Stomach smooth muscle (tissue), 2 donors: ENCODE results near the gene RPL32.

Experiments
- H3K27ac ChIP-seq: one replicate; pipeline ENCODE4 v1.7.0; 2013; ENCODE audit warnings: mild to moderate bottlenecking, low read length, inconsistent platforms
- H3K27me3 ChIP-seq, 2 donors: one replicate each; pipeline ENCODE4 v1.7.0; 2013; ENCODE audit warnings: low read length in 2 of 2; ENCODE audit not compliant: insufficient read depth in 2 of 2, control insufficient read depth in 1 of 2
- H3K36me3 ChIP-seq, 2 donors: one replicate each; pipeline ENCODE4 v1.7.0; 2013; ENCODE audit warnings: low read length in 2 of 2; ENCODE audit not compliant: control insufficient read depth in 2 of 2, insufficient read depth in 2 of 2
- H3K4me1 ChIP-seq: one replicate; pipeline ENCODE4 v1.7.0; 2013; ENCODE audit warnings: low read length; ENCODE audit not compliant: control insufficient read depth, insufficient read depth
- H3K4me3 ChIP-seq, 2 donors: one replicate each; pipeline ENCODE4 v1.7.0; 2013; ENCODE audit warnings: low read length in 2 of 2
- H3K9ac ChIP-seq, 2 donors: one replicate each; pipeline ENCODE4 v1.7.0; 2013; ENCODE audit warnings: low read length in 2 of 2, mild to moderate bottlenecking in 1 of 2
- H3K9me3 ChIP-seq, 2 donors: one replicate each; pipeline ENCODE4 v1.7.0; 2013; ENCODE audit warnings: low read length in 2 of 2; ENCODE audit not compliant: control insufficient read depth in 2 of 2
- donor health status: healthy.
- donor health status: Pancreatic carcinoma.

RPL32 gene

GRCh38 chr3:12807601-12808359, 33.6 kb downstream of the RPL32 start:
- Histone ChIP-seq H3K27me3 (no peaks in the 10 kb centered on the region), H3K4me1 (peaks cover 21% of the 10 kb centered on the region), H3K9ac (no peak overlapping the region), H3K27ac (peak overlapping the region; percentile 24), H3K36me3 (peaks cover 30 to 31% of the 10 kb centered on the region in 2 donors), H3K9me3 (no peaks in the 10 kb centered on the region), H3K4me3 (no peak overlapping the region)

- Histone ChIP-seq H3K9me3 (no peaks in the 10 kb centered on the region), H3K9ac (no peak overlapping the region), H3K36me3 (peaks cover 29 to 31% of the 10 kb centered on the region in 2 donors), H3K4me3 (no peak overlapping the region), H3K4me1 (peaks cover 21% of the 10 kb centered on the region), H3K27me3 (no peaks in the 10 kb centered on the region), H3K27ac (no peak overlapping the region)
Measured at GRCh38 chr3:12807066-12807465, 34.3 kb downstream of the RPL32 start.

- Histone ChIP-seq H3K9ac (no peak overlapping the region), H3K4me3 (no peak overlapping the region), H3K4me1 (peaks cover 7% of the 10 kb centered on the region), H3K27me3 (no peaks in the 10 kb centered on the region), H3K36me3 (peaks cover 30 to 31% of the 10 kb centered on the region in 2 donors), H3K27ac (no peak overlapping the region), H3K9me3 (no peaks in the 10 kb centered on the region)
Measured at GRCh38 chr3:12803371-12803770, 38.0 kb downstream of the RPL32 start.

GRCh38 chr3:12799525-12800440, 41.6 kb downstream of the RPL32 start:
- Histone ChIP-seq H3K27ac (peak overlapping the region; percentile 18), H3K27me3 (no peaks in the 10 kb centered on the region), H3K36me3 (peaks cover 10 to 13% of the 10 kb centered on the region in 2 donors), H3K4me3 (no peak overlapping the region), H3K9ac (no peak overlapping the region), H3K4me1 (peaks cover 20% of the 10 kb centered on the region), H3K9me3 (no peaks in the 10 kb centered on the region)

- Histone ChIP-seq H3K36me3 (peaks cover 5 to 6% of the 10 kb centered on the region in 2 donors), H3K9me3 (no peaks in the 10 kb centered on the region), H3K9ac (no peak overlapping the region), H3K27me3 (no peaks in the 10 kb centered on the region), H3K4me1 (peaks cover 20% of the 10 kb centered on the region), H3K27ac (peak overlapping the region; percentile 11), H3K4me3 (peak overlapping the region in 1 of 2 donors; percentile 29)
Measured at GRCh38 chr3:12798559-12799179, 42.7 kb downstream of the RPL32 start.

- peaks cover 0 to 3% of the 10 kb centered on the region in 2 donors for H3K36me3 ChIP-seq
- peak overlapping the region in 1 of 2 donors; percentile 86 for H3K4me3 ChIP-seq
Measured at GRCh38 chr3:12797892-12798558, 43.3 kb downstream of the RPL32 start.

GRCh38 chr3:12797124-12797891, 44.1 kb downstream of the RPL32 start:
- H3K9ac ChIP-seq, result peak overlapping the region in 1 of 2 donors; percentile 40
- H3K27me3 ChIP-seq, result no peaks in the 10 kb centered on the region
- H3K4me1 ChIP-seq, result peaks cover 20% of the 10 kb centered on the region
- no peaks in the 10 kb centered on the region for H3K9me3 ChIP-seq
- H3K27ac ChIP-seq, result peak overlapping the region; percentile 79
- H3K4me3 ChIP-seq, result peak overlapping the region; percentile 67 to 86
- H3K36me3 ChIP-seq, result peaks cover 0 to 3% of the 10 kb centered on the region in 2 donors

More at GRCh38 chr3:12797892-12798558, 43.3 kb downstream of the RPL32 start:
- Histone ChIP-seq H3K27me3 (no peaks in the 10 kb centered on the region), H3K4me1 (peaks cover 20% of the 10 kb centered on the region), H3K27ac (peak overlapping the region; percentile 41), H3K9ac (no peak overlapping the region), H3K9me3 (no peaks in the 10 kb centered on the region)

- Histone ChIP-seq H3K36me3 (peaks cover 0 to 3% of the 10 kb centered on the region in 2 donors), H3K9me3 (no peaks in the 10 kb centered on the region), H3K4me1 (peaks cover 20% of the 10 kb centered on the region), H3K4me3 (peak within 1 kb of the TSS; percentile 67 to 86), H3K9ac (peak within 1 kb of the TSS; percentile 40 to 89), H3K27ac (peak within 1 kb of the TSS; percentile 79), H3K27me3 (no peaks in the 10 kb centered on the region)
Measured at GRCh38 chr3:12796171-12797123, 44.9 kb downstream of the RPL32 start, which contains the start of gene CAND2. TSS of gene CAND2 (plus strand) at chr3:12796680. CDS start at chr3:12796721, 41 bp downstream.

- H3K9ac ChIP-seq, result no peak overlapping the region
- no peaks in the 10 kb centered on the region for H3K27me3 ChIP-seq
- H3K4me1 ChIP-seq, result peaks cover 17% of the 10 kb centered on the region
- H3K27ac ChIP-seq, result no peak overlapping the region
- no peaks in the 10 kb centered on the region for H3K36me3 ChIP-seq
- no peak overlapping the region for H3K4me3 ChIP-seq
- no peaks in the 10 kb centered on the region for H3K9me3 ChIP-seq
Measured at GRCh38 chr3:12793701-12794100, 47.7 kb downstream of the RPL32 start.
